Liver (tissue), 3 donors: Measurements from ENCODE around the gene HERC6.

Experiments
- ATF3 ChIP-seq: IDR thresholded peaks from 2 replicates; pipeline ENCODE4 v1.6.1; 2016; ENCODE audit warnings: antibody characterized with exemption
- EGR1 ChIP-seq, 2 donors: IDR thresholded peaks; 2 replicates each; pipeline ENCODE4 v1.6.1; 2016 to 2018; ENCODE audit warnings: antibody characterized with exemption in 2 of 2, low read depth in 2 of 2
- MAX ChIP-seq: IDR thresholded peaks from 2 replicates; pipeline ENCODE4 v1.6.1; 2016; ENCODE audit warnings: antibody characterized with exemption
- RAD21 ChIP-seq, 2 donors: IDR thresholded peaks; 2 replicates each; pipeline ENCODE4 v1.6.1; 2016; ENCODE audit warnings: antibody characterized with exemption in 2 of 2, mild to moderate bottlenecking in 2 of 2
- TF ChIP-seq, protein P1 (sequence below): IDR thresholded peaks from 2 replicates; pipeline ENCODE4 v1.6.1; 2016; ENCODE audit warnings: antibody characterized with exemption
- TF ChIP-seq, protein P2 (sequence below): fragments of 150-350 bp; IDR thresholded peaks from 2 replicates; pipeline ENCODE4 v1.5.1; 2017; ENCODE audit warnings: improper control_type of control experiment, low read depth, low read length; ENCODE audit not compliant: missing input control
- TF ChIP-seq, protein P3 (sequence below): IDR thresholded peaks from 2 replicates; pipeline ENCODE4 v1.6.1; 2016; ENCODE audit warnings: antibody characterized with exemption, mild to moderate bottlenecking
- donor health status: healthy.
- donor health status: healthy.

GRCh38 chr4:88411491-88412096 is 32.9 kb downstream of the HERC6 start:
- TF ChIP-seq, protein P1, sequence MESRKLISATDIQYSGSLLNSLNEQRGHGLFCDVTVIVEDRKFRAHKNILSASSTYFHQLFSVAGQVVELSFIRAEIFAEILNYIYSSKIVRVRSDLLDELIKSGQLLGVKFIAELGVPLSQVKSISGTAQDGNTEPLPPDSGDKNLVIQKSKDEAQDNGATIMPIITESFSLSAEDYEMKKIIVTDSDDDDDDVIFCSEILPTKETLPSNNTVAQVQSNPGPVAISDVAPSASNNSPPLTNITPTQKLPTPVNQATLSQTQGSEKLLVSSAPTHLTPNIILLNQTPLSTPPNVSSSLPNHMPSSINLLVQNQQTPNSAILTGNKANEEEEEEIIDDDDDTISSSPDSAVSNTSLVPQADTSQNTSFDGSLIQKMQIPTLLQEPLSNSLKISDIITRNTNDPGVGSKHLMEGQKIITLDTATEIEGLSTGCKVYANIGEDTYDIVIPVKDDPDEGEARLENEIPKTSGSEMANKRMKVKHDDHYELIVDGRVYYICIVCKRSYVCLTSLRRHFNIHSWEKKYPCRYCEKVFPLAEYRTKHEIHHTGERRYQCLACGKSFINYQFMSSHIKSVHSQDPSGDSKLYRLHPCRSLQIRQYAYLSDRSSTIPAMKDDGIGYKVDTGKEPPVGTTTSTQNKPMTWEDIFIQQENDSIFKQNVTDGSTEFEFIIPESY = no peak
- TF ChIP-seq, protein P2, sequence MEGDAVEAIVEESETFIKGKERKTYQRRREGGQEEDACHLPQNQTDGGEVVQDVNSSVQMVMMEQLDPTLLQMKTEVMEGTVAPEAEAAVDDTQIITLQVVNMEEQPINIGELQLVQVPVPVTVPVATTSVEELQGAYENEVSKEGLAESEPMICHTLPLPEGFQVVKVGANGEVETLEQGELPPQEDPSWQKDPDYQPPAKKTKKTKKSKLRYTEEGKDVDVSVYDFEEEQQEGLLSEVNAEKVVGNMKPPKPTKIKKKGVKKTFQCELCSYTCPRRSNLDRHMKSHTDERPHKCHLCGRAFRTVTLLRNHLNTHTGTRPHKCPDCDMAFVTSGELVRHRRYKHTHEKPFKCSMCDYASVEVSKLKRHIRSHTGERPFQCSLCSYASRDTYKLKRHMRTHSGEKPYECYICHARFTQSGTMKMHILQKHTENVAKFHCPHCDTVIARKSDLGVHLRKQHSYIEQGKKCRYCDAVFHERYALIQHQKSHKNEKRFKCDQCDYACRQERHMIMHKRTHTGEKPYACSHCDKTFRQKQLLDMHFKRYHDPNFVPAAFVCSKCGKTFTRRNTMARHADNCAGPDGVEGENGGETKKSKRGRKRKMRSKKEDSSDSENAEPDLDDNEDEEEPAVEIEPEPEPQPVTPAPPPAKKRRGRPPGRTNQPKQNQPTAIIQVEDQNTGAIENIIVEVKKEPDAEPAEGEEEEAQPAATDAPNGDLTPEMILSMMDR = no peak
- TF ChIP-seq, protein P3, sequence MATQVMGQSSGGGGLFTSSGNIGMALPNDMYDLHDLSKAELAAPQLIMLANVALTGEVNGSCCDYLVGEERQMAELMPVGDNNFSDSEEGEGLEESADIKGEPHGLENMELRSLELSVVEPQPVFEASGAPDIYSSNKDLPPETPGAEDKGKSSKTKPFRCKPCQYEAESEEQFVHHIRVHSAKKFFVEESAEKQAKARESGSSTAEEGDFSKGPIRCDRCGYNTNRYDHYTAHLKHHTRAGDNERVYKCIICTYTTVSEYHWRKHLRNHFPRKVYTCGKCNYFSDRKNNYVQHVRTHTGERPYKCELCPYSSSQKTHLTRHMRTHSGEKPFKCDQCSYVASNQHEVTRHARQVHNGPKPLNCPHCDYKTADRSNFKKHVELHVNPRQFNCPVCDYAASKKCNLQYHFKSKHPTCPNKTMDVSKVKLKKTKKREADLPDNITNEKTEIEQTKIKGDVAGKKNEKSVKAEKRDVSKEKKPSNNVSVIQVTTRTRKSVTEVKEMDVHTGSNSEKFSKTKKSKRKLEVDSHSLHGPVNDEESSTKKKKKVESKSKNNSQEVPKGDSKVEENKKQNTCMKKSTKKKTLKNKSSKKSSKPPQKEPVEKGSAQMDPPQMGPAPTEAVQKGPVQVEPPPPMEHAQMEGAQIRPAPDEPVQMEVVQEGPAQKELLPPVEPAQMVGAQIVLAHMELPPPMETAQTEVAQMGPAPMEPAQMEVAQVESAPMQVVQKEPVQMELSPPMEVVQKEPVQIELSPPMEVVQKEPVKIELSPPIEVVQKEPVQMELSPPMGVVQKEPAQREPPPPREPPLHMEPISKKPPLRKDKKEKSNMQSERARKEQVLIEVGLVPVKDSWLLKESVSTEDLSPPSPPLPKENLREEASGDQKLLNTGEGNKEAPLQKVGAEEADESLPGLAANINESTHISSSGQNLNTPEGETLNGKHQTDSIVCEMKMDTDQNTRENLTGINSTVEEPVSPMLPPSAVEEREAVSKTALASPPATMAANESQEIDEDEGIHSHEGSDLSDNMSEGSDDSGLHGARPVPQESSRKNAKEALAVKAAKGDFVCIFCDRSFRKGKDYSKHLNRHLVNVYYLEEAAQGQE = no peak
- TF ChIP-seq ATF3 (no peak), EGR1 (IDR thresholded peaks at IDR 0.05; ENCODE audit: low read depth in 2 of 2) (no peak), RAD21 (IDR thresholded peaks at IDR 0.05) (no peak), MAX (no peak)
